Transverse colon (tissue), 4 donors: ENCODE measurements around the gene RHOF. TPM values are rescaled to one million over a fixed set of nuclear protein-coding genes. Genes with fewer than 3 reads are reported as not detected.

Source experiments
- DNase-seq: peaks from one replicate; pipeline ENCODE4 v3.0.0-alpha.2; 2019
- H3K27ac ChIP-seq, 4 donors: fragments of 200-600 bp; sonication (generic); 2 replicates each; pipeline ENCODE4 v1.5.1; 2016 to 2018; ENCODE audit warnings: inconsistent platforms in 4 of 4
- H3K27me3 ChIP-seq: fragments of 200-600 bp; sonication (generic); 2 replicates; pipeline ENCODE4 v1.5.1; 2017; ENCODE audit warnings: inconsistent platforms
- H3K36me3 ChIP-seq, 4 donors: fragments of 200-600 bp; sonication (generic); 2 replicates each; pipeline ENCODE4 v1.5.1; 2017 to 2019; ENCODE audit warnings: inconsistent platforms in 4 of 4
- H3K4me1 ChIP-seq, 4 donors: fragments of 200-600 bp; sonication (generic); 2 replicates each; pipeline ENCODE4 v1.5.1; 2017 to 2020; ENCODE audit warnings: inconsistent platforms in 4 of 4
- H3K4me3 ChIP-seq, 4 donors: fragments of 200-600 bp; sonication (generic); 1 replicate in 1 of 4; 2 replicates in 3 of 4; pipeline versions ENCODE4 v1.5.1 to v1.6.1; 2017 to 2019; ENCODE audit warnings: inconsistent platforms in 4 of 4
- H3K9me3 ChIP-seq, 2 donors: fragments of 200-600 bp; sonication (generic); 2 replicates each; pipeline ENCODE4 v1.5.1; 2017 to 2019; ENCODE audit warnings: inconsistent platforms in 2 of 2
- EP300 ChIP-seq: sonication (generic); formaldehyde crosslinking; IDR thresholded peaks from one replicate; pipeline ENCODE4 v1.6.1; 2017; ENCODE audit warnings: antibody characterized with exemption, low read depth
- POLR2A ChIP-seq: fragments of 450-650 bp; IDR thresholded peaks from one replicate; pipeline ENCODE4 v1.6.1; 2016; ENCODE audit warnings: antibody characterized with exemption, mild to moderate bottlenecking, moderate library complexity
- POLR2AphosphoS5 ChIP-seq, 3 donors: sonication (generic); formaldehyde crosslinking; IDR thresholded peaks; one replicate each; pipeline ENCODE4 v1.6.1; 2016; ENCODE audit warnings: antibody characterized with exemption in 3 of 3
- WGBS, 2 donors: methylation state at CpG; one replicate each; pipeline ENCODE4 v1.1.5; 2018; ENCODE audit warnings: low coverage in 1 of 2; 5-methylcytosine and 5-hydroxymethylcytosine counted together
- in situ Hi-C, 4 donors: fragments of 200-750 bp; cut with MboI; loops; one replicate each; pipeline versions ENCODE4 v1.15.0 to v1.15.1; 2017; ENCODE audit warnings: low sequenced_read_pairs in 3 of 4, low pct_ligation_motif_present in 1 of 4, low pct_unique_long_range_greater_than_20kb in 1 of 4
- intact Hi-C: fragments of 100-400 bp; cut with DNase I; formaldehyde crosslinking; loops from one replicate; pipeline ENCODE4 v1.15.1; 2023; ENCODE audit warnings: low total_unique reads
- total RNA-seq, 4 donors: library from RNA; depleted of rRNA; stranded (reverse); fragments of >200 nt; gene quantifications; one replicate each; pipeline ENCODE4 v1.1.0, GENCODE V29; 2016
- TF ChIP-seq, protein P1 (sequence below), 5 experiments: fragments of 200-600 bp in 3 of 5; fragments of 450-650 bp in 2 of 5; sonication (generic) in 3 of 5; IDR thresholded peaks; 1 replicate in 2 of 5; 2 replicates in 3 of 5; pipeline ENCODE4 v1.5.1; 2016 to 2017; ENCODE audit warnings: antibody characterized with exemption in 5 of 5, inconsistent platforms in 3 of 5, mild to moderate bottlenecking in 2 of 5, moderate library complexity in 1 of 5

RHOF gene
- total RNA-seq, 4 donors from 2014 or later, result 14.9 to 251 (median 150) TPM

DNA sequence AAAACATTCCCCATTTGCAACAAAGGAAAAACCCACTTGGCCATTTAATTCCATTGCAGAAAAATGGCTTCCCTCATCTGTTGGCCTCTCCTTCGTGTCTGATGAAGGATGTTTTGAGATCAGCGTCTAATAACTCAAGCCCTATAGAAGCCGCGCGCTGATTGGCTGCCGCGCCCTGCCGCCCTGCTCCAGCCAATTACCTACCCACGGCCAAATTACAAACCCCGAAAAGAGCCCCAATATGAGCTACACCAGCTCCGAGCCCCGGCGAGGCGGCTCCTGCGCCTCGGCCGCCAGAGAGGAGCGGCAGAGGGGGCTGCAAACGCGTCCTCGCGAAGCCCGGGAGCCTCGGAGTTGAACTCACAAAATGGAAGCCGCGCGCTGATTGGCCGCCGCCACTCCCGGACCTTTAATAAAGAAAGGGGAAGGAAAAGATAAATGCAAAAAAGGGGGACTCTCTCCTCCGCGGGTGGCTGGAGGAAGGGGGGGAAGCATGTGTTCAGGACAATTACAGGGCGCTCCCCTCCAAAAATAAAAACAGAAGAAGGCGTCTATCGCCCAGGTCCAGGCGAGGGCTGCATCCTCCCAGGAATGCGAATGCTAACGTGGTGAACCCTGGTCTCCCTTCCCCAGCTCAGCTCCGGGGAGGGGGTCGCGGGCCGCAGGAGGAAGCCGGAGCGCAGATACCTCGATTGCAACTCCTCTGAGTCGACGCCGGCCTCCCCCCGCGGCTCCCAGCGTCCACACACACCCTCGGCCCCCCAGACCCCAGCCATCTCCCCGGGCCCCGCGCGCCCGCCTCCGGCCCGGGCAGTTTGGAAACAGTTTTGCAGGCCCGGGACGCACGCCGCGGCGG is 9.6 kb upstream of the RHOF start:
- 0% methylated on average over 3 to 57 of the region's 65 CpGs for WGBS, 2 donors
- peak overlapping the region; percentile 100 for H3K27ac ChIP-seq
- no peaks in the 10 kb centered on the region for H3K9me3 ChIP-seq
- intact Hi-C loops, result no loop called here
- H3K27me3 ChIP-seq, result no peaks in the 10 kb centered on the region
- no peaks in the 10 kb centered on the region for H3K36me3 ChIP-seq
- TF ChIP-seq POLR2A (peak; percentile 99), POLR2AphosphoS5 (IDR thresholded peaks at IDR 0.05) (peak; percentile 99 to 100 (median 100)), EP300 (no peak)
- TF ChIP-seq, protein P1, sequence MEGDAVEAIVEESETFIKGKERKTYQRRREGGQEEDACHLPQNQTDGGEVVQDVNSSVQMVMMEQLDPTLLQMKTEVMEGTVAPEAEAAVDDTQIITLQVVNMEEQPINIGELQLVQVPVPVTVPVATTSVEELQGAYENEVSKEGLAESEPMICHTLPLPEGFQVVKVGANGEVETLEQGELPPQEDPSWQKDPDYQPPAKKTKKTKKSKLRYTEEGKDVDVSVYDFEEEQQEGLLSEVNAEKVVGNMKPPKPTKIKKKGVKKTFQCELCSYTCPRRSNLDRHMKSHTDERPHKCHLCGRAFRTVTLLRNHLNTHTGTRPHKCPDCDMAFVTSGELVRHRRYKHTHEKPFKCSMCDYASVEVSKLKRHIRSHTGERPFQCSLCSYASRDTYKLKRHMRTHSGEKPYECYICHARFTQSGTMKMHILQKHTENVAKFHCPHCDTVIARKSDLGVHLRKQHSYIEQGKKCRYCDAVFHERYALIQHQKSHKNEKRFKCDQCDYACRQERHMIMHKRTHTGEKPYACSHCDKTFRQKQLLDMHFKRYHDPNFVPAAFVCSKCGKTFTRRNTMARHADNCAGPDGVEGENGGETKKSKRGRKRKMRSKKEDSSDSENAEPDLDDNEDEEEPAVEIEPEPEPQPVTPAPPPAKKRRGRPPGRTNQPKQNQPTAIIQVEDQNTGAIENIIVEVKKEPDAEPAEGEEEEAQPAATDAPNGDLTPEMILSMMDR (IDR thresholded peaks at IDR 0.05), result peak in 1 of 5 experiments; percentile 12
- in situ Hi-C loops, result no loop called here
- H3K4me3 ChIP-seq, result peak overlapping the region; percentile 75 to 84 (median 79)
- H3K4me1 ChIP-seq, result peaks cover 26 to 41% (median 37%) of the 10 kb centered on the region in 4 donors
- DNase-seq, result peak; percentile 92

DNA sequence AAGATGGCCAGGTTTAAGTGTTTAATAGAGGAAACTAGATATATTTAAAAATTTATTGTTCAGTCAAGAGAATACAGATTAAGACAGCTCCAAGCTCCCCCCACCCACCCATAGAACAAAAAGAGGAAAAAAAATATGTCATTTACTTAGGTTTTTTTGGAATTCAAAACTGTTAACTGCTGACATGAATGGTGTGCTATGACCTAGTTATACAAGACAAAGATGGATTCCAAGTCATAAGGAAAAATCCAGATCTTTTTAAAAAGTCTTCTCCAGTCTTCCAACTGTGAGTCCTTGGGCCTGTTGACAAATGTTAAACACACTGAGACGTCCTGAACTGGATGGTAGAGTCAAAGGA is 9.0 kb upstream of the RHOF start:
- no peaks in the 10 kb centered on the region for H3K9me3 ChIP-seq

DNA sequence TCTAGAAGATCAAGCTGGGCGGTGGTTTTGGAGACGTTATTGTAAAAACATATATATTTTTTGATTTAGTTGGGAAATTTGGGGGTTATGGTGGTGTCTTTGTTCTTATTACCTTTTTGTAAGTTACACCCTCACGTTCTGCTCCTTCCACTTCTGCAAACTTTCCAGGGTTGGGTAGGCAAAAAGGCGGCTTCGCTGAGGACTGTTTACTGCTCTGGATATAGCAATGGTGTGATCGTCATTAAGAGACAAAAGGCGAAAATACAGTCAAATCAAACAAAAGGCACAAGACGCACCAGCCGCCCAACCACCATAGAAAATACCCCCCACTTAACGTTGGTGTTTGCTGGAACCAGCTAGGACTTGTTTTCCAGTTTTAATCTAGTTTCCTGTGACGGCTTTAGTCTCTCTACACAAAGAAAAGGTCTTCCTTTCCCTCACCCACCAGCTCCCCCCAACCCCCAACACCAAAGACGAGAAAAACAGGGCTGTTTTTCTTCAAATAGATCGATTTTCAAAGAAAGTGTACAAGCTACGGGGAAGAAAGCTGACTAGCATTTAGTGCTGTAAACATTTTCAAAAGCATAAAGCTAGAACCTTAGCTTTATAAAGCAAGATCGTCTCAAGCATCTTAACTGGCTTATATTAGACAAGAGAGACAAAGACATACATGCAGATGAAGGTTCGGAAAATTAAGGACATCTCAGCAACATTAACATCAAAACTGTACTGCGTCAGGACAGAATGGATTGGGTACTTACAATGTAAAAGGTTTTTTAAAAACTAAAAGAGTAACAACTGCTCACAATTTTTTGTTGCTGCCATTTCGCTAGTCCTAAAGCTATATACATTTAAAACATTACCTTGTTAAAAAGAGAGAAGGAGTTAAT is 8.4 kb upstream of the RHOF start:
- WGBS, 2 donors, result 2% methylated on average over 17 to 18 of the region's 18 CpGs
- TF ChIP-seq POLR2AphosphoS5 (IDR thresholded peaks at IDR 0.05), result peak in 1 of 3 donors; percentile 8
- TF ChIP-seq, protein P1 (IDR thresholded peaks at IDR 0.05), result no peak
- TF ChIP-seq EP300, result no peak
- peak; percentile 8 for TF ChIP-seq POLR2A
- no peaks in the 10 kb centered on the region for H3K36me3 ChIP-seq
- peak overlapping the region; percentile 100 for H3K27ac ChIP-seq
- no peaks in the 10 kb centered on the region for H3K27me3 ChIP-seq
- peak overlapping the region; percentile 75 to 84 (median 79) for H3K4me3 ChIP-seq
- in situ Hi-C loops (no loop called here), intact Hi-C loops (no loop called here)
- no peaks in the 10 kb centered on the region for H3K9me3 ChIP-seq
- DNase-seq, result no peak
- H3K4me1 ChIP-seq, result peaks cover 32 to 49% (median 40%) of the 10 kb centered on the region in 4 donors

More for the DNA sequence above, 9.0 kb upstream of the RHOF start:
- intact Hi-C loops (no loop called here), in situ Hi-C loops (no loop called here)
- Histone ChIP-seq H3K27ac (peak overlapping the region; percentile 100), H3K4me1 (peaks cover 32 to 47% (median 41%) of the 10 kb centered on the region in 4 donors), H3K27me3 (no peaks in the 10 kb centered on the region), H3K36me3 (no peaks in the 10 kb centered on the region), H3K4me3 (peak overlapping the region; percentile 75 to 84 (median 79))
- WGBS, 2 donors, result 0% methylated on average over 1 of the region's 1 CpG
- TF ChIP-seq POLR2A (no peak), EP300 (no peak), POLR2AphosphoS5 (IDR thresholded peaks at IDR 0.05) (no peak)
- TF ChIP-seq, protein P1 (IDR thresholded peaks at IDR 0.05), result no peak
- no peak for DNase-seq
